ENCODE data around the gene HOMER2.

GRCh38 chr15:82936966-82937711 is 15.4 kb downstream of the HOMER2 start:
- TF ChIP-seq, protein P1, sequence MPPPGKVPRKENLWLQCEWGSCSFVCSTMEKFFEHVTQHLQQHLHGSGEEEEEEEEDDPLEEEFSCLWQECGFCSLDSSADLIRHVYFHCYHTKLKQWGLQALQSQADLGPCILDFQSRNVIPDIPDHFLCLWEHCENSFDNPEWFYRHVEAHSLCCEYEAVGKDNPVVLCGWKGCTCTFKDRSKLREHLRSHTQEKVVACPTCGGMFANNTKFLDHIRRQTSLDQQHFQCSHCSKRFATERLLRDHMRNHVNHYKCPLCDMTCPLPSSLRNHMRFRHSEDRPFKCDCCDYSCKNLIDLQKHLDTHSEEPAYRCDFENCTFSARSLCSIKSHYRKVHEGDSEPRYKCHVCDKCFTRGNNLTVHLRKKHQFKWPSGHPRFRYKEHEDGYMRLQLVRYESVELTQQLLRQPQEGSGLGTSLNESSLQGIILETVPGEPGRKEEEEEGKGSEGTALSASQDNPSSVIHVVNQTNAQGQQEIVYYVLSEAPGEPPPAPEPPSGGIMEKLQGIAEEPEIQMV (CRISPR knock-in tag; IDR thresholded peaks at IDR 0.05; ENCODE audit: low read depth), result no peak
- TF ChIP-seq ZNF513 (CRISPR knock-in tag; conservative IDR thresholded peaks at IDR 0.05), result no peak
- TF ChIP-seq RAD21 (CRISPR knock-in tag; IDR thresholded peaks at IDR 0.05), result no peak
- TF ChIP-seq CTCF (CRISPR knock-in tag; IDR thresholded peaks at IDR 0.05), result no peak
- no peak for TF ChIP-seq MLX (CRISPR knock-in tag; IDR thresholded peaks at IDR 0.05)
